Heart left ventricle (tissue), 13 donors: ENCODE measurements around the gene REXO2.

Experiments used
- CTCF ChIP-seq, 12 donors: fragments of 200-600 bp; sonication (generic) in 4 of 12; IDR thresholded peaks; one replicate each; pipeline versions ENCODE4 v1.5.0 to v1.8.0; 2018 to 2022; ENCODE audit warnings: antibody characterized with exemption in 12 of 12, mild to moderate bottlenecking in 5 of 12
- POLR2A ChIP-seq, 2 donors: fragments of 450-650 bp; IDR thresholded peaks; one replicate each; pipeline ENCODE4 v1.6.1; 2017; ENCODE audit warnings: antibody characterized with exemption in 2 of 2, mild to moderate bottlenecking in 2 of 2, moderate library complexity in 2 of 2
- donor health status: ischemic (EF 13 %, LVEDD 7.1; RV severe dilation, severe dysfunction).
- donor health status: DM: no; HTN: yes; CAD: no.
- donor health status: DM: no; HTN: no; CAD: no.
- donor health status: ischemic (EF 25% LVEDD 6.9; RV normal size, moderate dysfunction).
- donor health status: ischemic (EF 25% LVEDD 5.7; RV mildly dilated, moderate dysfunction).
- donor health status: ischemic (EF 35%, LVEDD 5.7; RV mildly dilated, moderate dysfunction).
- donor health status: nonischemic (EF 11% LVEDD 7.7; RV severe dilation, severe dysfunction).
- donor health status: DM: yes; HTN: yes; CAD: no.
- donor health status: PGD.
- donor health status: ischemic (EF 29% LVEDD 5.4; RV normal size, mild dysfunction).
- donor health status: nonischemic (EF 23%, LVEDD 6.1; RV moderate dilation, normal function).

DNA sequence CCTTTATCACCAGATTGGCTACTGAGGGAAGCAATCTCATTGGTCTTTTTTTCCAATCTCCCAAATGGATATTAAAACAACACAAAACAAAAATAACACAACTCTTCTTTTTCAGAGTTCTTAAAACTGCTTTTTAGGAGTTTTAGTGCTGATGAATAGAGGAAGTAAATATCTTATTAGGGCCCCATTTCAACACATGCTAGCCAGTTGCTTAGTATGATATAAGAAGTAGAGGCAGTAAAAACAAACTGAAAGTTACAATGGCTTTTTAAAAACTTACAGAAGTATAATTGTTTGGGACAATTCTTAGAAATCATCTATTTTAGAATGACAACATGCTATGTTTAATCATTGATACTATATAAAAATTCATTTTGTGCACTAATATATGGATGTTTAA lies 42.4 kb upstream of the REXO2 start:
- TF ChIP-seq CTCF (IDR thresholded peaks at IDR 0.05) (no peak), POLR2A (IDR thresholded peaks at IDR 0.05) (no peak)
